Upper lobe of left lung (tissue), 6 donors: ENCODE measurements around the gene CPVL. TPM values are rescaled to one million over a fixed set of nuclear protein-coding genes. Genes with fewer than 3 reads are reported as not detected.

ENCODE experiments used
- ATAC-seq, 2 donors: fragments of 200-7000 bp; cut with Tn5 transposase; one replicate each; pipeline ENCODE4 v1.9.1; 2022; ENCODE audit warnings: mild to moderate bottlenecking in 2 of 2, moderate library complexity in 2 of 2; ENCODE audit not compliant: low FRiP score in 2 of 2
- DNase-seq, 2 donors: peaks; one replicate each; pipeline ENCODE4 v3.0.0-alpha.2; 2019 to 2020
- H3K27ac ChIP-seq, 4 donors: fragments of 200-600 bp; sonication (generic); one replicate each; pipeline ENCODE4 v1.5.1; 2016 to 2019
- H3K27me3 ChIP-seq, 4 donors: fragments of 200-600 bp; sonication (generic); one replicate each; pipeline ENCODE4 v1.5.1; 2017 to 2019
- H3K36me3 ChIP-seq, 4 donors: fragments of 200-600 bp; sonication (generic); one replicate each; pipeline ENCODE4 v1.5.1; 2016 to 2019
- H3K4me1 ChIP-seq, 4 donors: fragments of 200-600 bp; sonication (generic); one replicate each; pipeline ENCODE4 v1.5.1; 2018 to 2019
- H3K4me3 ChIP-seq, 4 donors: fragments of 200-600 bp; sonication (generic); one replicate each; pipeline ENCODE4 v1.5.1; 2017 to 2019; ENCODE audit warnings: mild to moderate bottlenecking in 2 of 4, moderate library complexity in 1 of 4
- H3K9me3 ChIP-seq, 4 donors: fragments of 200-600 bp; sonication (generic); one replicate each; pipeline ENCODE4 v1.5.1; 2018 to 2019
- CTCF ChIP-seq, 6 experiments: fragments of 450-650 bp in 4 of 6; fragments of 200-600 bp in 2 of 6; sonication (generic) in 2 of 6; IDR thresholded peaks; one replicate each; pipeline ENCODE4 v1.5.1; 2016 to 2019; ENCODE audit warnings: antibody characterized with exemption in 6 of 6
- EP300 ChIP-seq, 4 donors: sonication (generic); formaldehyde crosslinking; IDR thresholded peaks; one replicate each; pipeline ENCODE4 v1.5.1; 2017; ENCODE audit warnings: antibody characterized with exemption in 4 of 4, control low read depth in 2 of 4
- POLR2A ChIP-seq, 4 donors: fragments of 450-650 bp; IDR thresholded peaks; one replicate each; pipeline ENCODE4 v1.5.1; 2016 to 2017; ENCODE audit warnings: antibody characterized with exemption in 4 of 4, mild to moderate bottlenecking in 2 of 4
- POLR2AphosphoS5 ChIP-seq, 2 donors: sonication (generic); formaldehyde crosslinking; IDR thresholded peaks; one replicate each; pipeline ENCODE4 v1.5.1; 2017; ENCODE audit warnings: antibody characterized with exemption in 2 of 2
- WGBS, 2 donors: methylation state at CpG; one replicate each; pipeline ENCODE4 v1.1.5; 2017 to 2018; 5-methylcytosine and 5-hydroxymethylcytosine counted together
- total RNA-seq, 6 donors: library from RNA; depleted of rRNA in 4 of 6; stranded (reverse); fragments of >200 nt in 4 of 6; gene quantifications; one replicate each; pipeline versions ENCODE4 v1.1.0 to v1.2.1, GENCODE V29; 2016 to 2021
- donor health status: DM: no; HTN: no; CAD: no; lungs with moderate emphysema.
- donor health status: DM: no; HTN: yes; CAD: no; lungs with severe emphysema.

Gene CPVL
- total RNA-seq, 6 donors from 2014 or later = 4.6 to 47.4 (median 23.2) TPM

GRCh38 chr7:29045258-29046086 is 100.9 kb downstream of the CPVL start:
- WGBS, 2 donors = 56 to 65% methylated on average over 4 of the region's 4 CpGs

GRCh38 chr7:29044554-29044953 is 101.8 kb downstream of the CPVL start:
- 84 to 90% methylated on average over 5 of the region's 5 CpGs for WGBS, 2 donors
- no peak for ATAC-seq

More at GRCh38 chr7:29045258-29046086, 100.9 kb downstream of the CPVL start:
- H3K36me3 ChIP-seq = no peaks in the 10 kb centered on the region
- no peak overlapping the region for H3K27ac ChIP-seq
- no peaks in the 10 kb centered on the region for H3K27me3 ChIP-seq
- H3K4me1 ChIP-seq = peaks cover 0 to 4% (median 0%) of the 10 kb centered on the region in 4 donors
- no peak for DNase-seq
- TF ChIP-seq CTCF (IDR thresholded peaks at IDR 0.05) (no peak), POLR2A (IDR thresholded peaks at IDR 0.05) (no peak), POLR2AphosphoS5 (IDR thresholded peaks at IDR 0.05) (no peak)
- H3K9me3 ChIP-seq = no peaks in the 10 kb centered on the region
- H3K4me3 ChIP-seq = no peak overlapping the region
- no peak for ATAC-seq

GRCh38 chr7:29043576-29043975 is 102.8 kb downstream of the CPVL start:
- Histone ChIP-seq H3K27me3 (no peaks in the 10 kb centered on the region), H3K36me3 (no peaks in the 10 kb centered on the region), H3K9me3 (no peaks in the 10 kb centered on the region), H3K27ac (no peak overlapping the region), H3K4me3 (no peak overlapping the region), H3K4me1 (peaks cover 0 to 5% (median 0%) of the 10 kb centered on the region in 4 donors)
- WGBS, 2 donors = 78 to 91% methylated on average over 5 of the region's 5 CpGs
- TF ChIP-seq CTCF (IDR thresholded peaks at IDR 0.05) (no peak), EP300 (IDR thresholded peaks at IDR 0.05) (no peak), POLR2A (IDR thresholded peaks at IDR 0.05) (no peak), POLR2AphosphoS5 (IDR thresholded peaks at IDR 0.05) (no peak)
- no peak for DNase-seq
- no peak for ATAC-seq

More at GRCh38 chr7:29044554-29044953, 101.8 kb downstream of the CPVL start:
- DNase-seq = no peak
- H3K36me3 ChIP-seq = no peaks in the 10 kb centered on the region
- no peak overlapping the region for H3K4me3 ChIP-seq
- H3K4me1 ChIP-seq = peaks cover 0 to 5% (median 0%) of the 10 kb centered on the region in 4 donors
- H3K9me3 ChIP-seq = no peaks in the 10 kb centered on the region
- H3K27ac ChIP-seq = no peak overlapping the region
- TF ChIP-seq POLR2AphosphoS5 (IDR thresholded peaks at IDR 0.05) (no peak), POLR2A (IDR thresholded peaks at IDR 0.05) (no peak), EP300 (IDR thresholded peaks at IDR 0.05) (no peak), CTCF (IDR thresholded peaks at IDR 0.05) (no peak)
- H3K27me3 ChIP-seq = no peaks in the 10 kb centered on the region

GRCh38 chr7:29042824-29043231 is 103.5 kb downstream of the CPVL start:
- Histone ChIP-seq H3K9me3 (no peaks in the 10 kb centered on the region), H3K4me3 (no peak overlapping the region), H3K36me3 (no peaks in the 10 kb centered on the region), H3K27ac (no peak overlapping the region), H3K4me1 (peaks cover 0 to 5% (median 0%) of the 10 kb centered on the region in 4 donors), H3K27me3 (no peaks in the 10 kb centered on the region)
- WGBS, 2 donors = 71 to 75% methylated on average over 4 of the region's 4 CpGs
- TF ChIP-seq CTCF (IDR thresholded peaks at IDR 0.05) (no peak), POLR2A (IDR thresholded peaks at IDR 0.05) (no peak), POLR2AphosphoS5 (IDR thresholded peaks at IDR 0.05) (no peak), EP300 (IDR thresholded peaks at IDR 0.05) (no peak)
- DNase-seq (no peak), ATAC-seq (no peak)
